A549 (cell line): Measurements from ENCODE around the gene CCDC106. TPM values are rescaled to one million over a fixed set of nuclear protein-coding genes. Genes with fewer than 3 reads are reported as not detected.

Experiments used
- ATAC-seq, 2 experiments: fragments of 200-7000 bp in 1 of 2; fragments of >200 bp in 1 of 2; cut with Nextera tagmentation in 1 of 2; cut with Tn5 transposase in 1 of 2; 3 replicates each; pipeline versions ENCODE4 v1.8.0 to v1.9.1; 2018 to 2020; ENCODE audit warnings: mild to moderate bottlenecking in 1 of 2, moderate library complexity in 1 of 2
- CTCF ChIA-PET: fragments of 300-600 bp; sonication (Branson Sonifier 250); formaldehyde crosslinking; extraction: SDS; loops from one replicate; lab custom pipeline; 2021; ENCODE audit warnings: antibody characterized with exemption, inconsistent platforms; lab: Yijun Ruan, JAX
- POLR2A ChIA-PET: fragments of 350-600 bp; formaldehyde crosslinking; extraction: SDS; loops from one replicate; lab custom pipeline; 2021; ENCODE audit warnings: antibody characterized with exemption, inconsistent platforms; lab: Yijun Ruan, JAX
- DNase-seq, 2 experiments: peaks; one replicate each; pipeline versions ENCODE4 v3.0.0 to v3.0.0-alpha.2; 2011 to 2016; ENCODE audit warnings: low read depth in 1 of 2, low spot score in 1 of 2
- FAIRE-seq: peaks from 2 replicates; lab custom pipeline; 2011; peaks lifted over from hg19 to GRCh38; lab: Jason Lieb, UNC
- H3K27ac ChIP-seq, 2 experiments: fragments of >200 bp; sonication (Bioruptor Twin); formaldehyde crosslinking; 3 replicates each; pipeline ENCODE4 v1.5.1; 2016 to 2017
- H3K4me1 ChIP-seq: fragments of >200 bp; sonication (Bioruptor Twin); formaldehyde crosslinking; 3 replicates; pipeline ENCODE4 v1.6.1; 2016
- H3K4me2 ChIP-seq: fragments of >200 bp; sonication (Bioruptor Twin); formaldehyde crosslinking; 3 replicates; pipeline ENCODE4 v1.6.1; 2016
- H3K4me3 ChIP-seq: fragments of >200 bp; sonication (Bioruptor Twin); formaldehyde crosslinking; 3 replicates; pipeline ENCODE4 v1.5.1; 2016
- H3K9me3 ChIP-seq: fragments of >200 bp; sonication (Bioruptor Twin); formaldehyde crosslinking; 3 replicates; pipeline ENCODE4 v1.6.1; 2016
- EHF ChIP-seq: fragments of 250-450 bp; sonication (Bioruptor Pico); IDR thresholded peaks from 2 replicates; pipeline ENCODE4 v1.5.0; 2020; ENCODE audit warnings: mild to moderate bottlenecking
- EP300 ChIP-seq, 2 experiments: fragments of >200 bp; sonication (Bioruptor Twin); formaldehyde crosslinking; IDR thresholded peaks; 2 replicates in 1 of 2; 3 replicates in 1 of 2; pipeline ENCODE4 v1.6.1; 2016 to 2017
- FOXS1 ChIP-seq: fragments of 250-450 bp; sonication (Bioruptor Pico); IDR thresholded peaks from 2 replicates; pipeline ENCODE4 v1.5.0; 2020; ENCODE audit warnings: mild to moderate bottlenecking, moderate library complexity
- HEYL ChIP-seq: fragments of 250-450 bp; sonication (Bioruptor Pico); IDR thresholded peaks from 2 replicates; pipeline ENCODE4 v1.8.0; 2021; ENCODE audit warnings: mild to moderate bottlenecking, moderate library complexity
- HOXA7 ChIP-seq: fragments of 250-450 bp; sonication (Bioruptor Pico); IDR thresholded peaks from 2 replicates; pipeline ENCODE4 v1.5.0; 2020; ENCODE audit warnings: mild to moderate bottlenecking, moderate library complexity
- HOXB5 ChIP-seq: fragments of 250-450 bp; sonication (Bioruptor Pico); IDR thresholded peaks from 2 replicates; pipeline ENCODE4 v1.5.0; 2020; ENCODE audit warnings: mild to moderate bottlenecking, moderate library complexity
- MAFK ChIP-seq: fragments of 450-650 bp; IDR thresholded peaks from 2 replicates; pipeline ENCODE4 v1.6.1; 2014; ENCODE audit not compliant: partially characterized antibody
- MAZ ChIP-seq: fragments of 150-350 bp; IDR thresholded peaks from 2 replicates; pipeline ENCODE4 v1.6.1; 2014; ENCODE audit warnings: antibody characterized with exemption, low read depth, low read length, borderline replicate concordance
- MYC ChIP-seq: IDR thresholded peaks from 2 replicates; pipeline ENCODE4 v1.6.1; 2012; ENCODE audit warnings: mild to moderate bottlenecking, inconsistent platforms, low read length, improper control_type of control experiment, borderline replicate concordance
- NFE2L2 ChIP-seq: fragments of 150-350 bp; conservative IDR thresholded peaks from 2 replicates; pipeline ENCODE4 v1.6.1; 2014; ENCODE audit warnings: low read length
- NR3C1 ChIP-seq: fragments of >200 bp; sonication (Bioruptor Twin); formaldehyde crosslinking; IDR thresholded peaks from 3 replicates; pipeline ENCODE4 v1.6.1; 2017
- RARB ChIP-seq: fragments of 250-450 bp; sonication (Bioruptor Pico); IDR thresholded peaks from 2 replicates; pipeline ENCODE4 v1.8.0; 2021; ENCODE audit warnings: mild to moderate bottlenecking, moderate library complexity
- RCOR1 ChIP-seq: fragments of 150-350 bp; IDR thresholded peaks from 2 replicates; pipeline ENCODE4 v1.6.1; 2014; ENCODE audit warnings: antibody characterized with exemption, low read length, low read depth
- RFX5 ChIP-seq: fragments of 450-650 bp; IDR thresholded peaks from 2 replicates; pipeline ENCODE4 v1.7.1; 2014; ENCODE audit warnings: antibody characterized with exemption, mild to moderate bottlenecking, moderate library complexity
- RNF2 ChIP-seq: fragments of 200-600 bp; sonication (generic); IDR thresholded peaks from 2 replicates; pipeline ENCODE4 v1.6.1; 2016; ENCODE audit warnings: low read depth, mild to moderate bottlenecking, antibody characterized with exemption, moderate library complexity, borderline replicate concordance
- SMC3 ChIP-seq: fragments of >200 bp; sonication (Bioruptor Twin); formaldehyde crosslinking; IDR thresholded peaks from 3 replicates; pipeline ENCODE4 v1.6.1; 2018; ENCODE audit warnings: inconsistent platforms
- TFCP2L1 ChIP-seq: fragments of 250-450 bp; sonication (Bioruptor Pico); IDR thresholded peaks from 2 replicates; pipeline ENCODE4 v1.5.0; 2021; ENCODE audit warnings: mild to moderate bottlenecking
- WGBS: methylation state at CpG from one replicate; pipeline ENCODE4 v1.1.6; 2017; ENCODE audit errors: missing lambda C conversion rate; 5-methylcytosine and 5-hydroxymethylcytosine counted together
- polyA plus RNA-seq, 4 experiments: library from polyadenylated mRNA; depleted of rRNA in 3 of 4; stranded (reverse); fragments of >200 nt; fragmentation: RNase III in 1 of 4; extraction: RNeasy Plus Mini Kit Qiagen cat#74134 plus additional on column Dnase treatment in 1 of 4; gene quantifications; 2 replicates in 3 of 4; 3 replicates in 1 of 4; pipeline ENCODE4 v1.2.3, GENCODE V29; 2011 to 2017
- TF ChIP-seq, protein P1 (sequence below): fragments of 200-600 bp; sonication (generic); IDR thresholded peaks from 2 replicates; pipeline ENCODE4 v1.6.1; 2016; ENCODE audit warnings: antibody characterized with exemption, mild to moderate bottlenecking, moderate library complexity
- TF ChIP-seq, protein P2 (sequence below): IDR thresholded peaks from 2 replicates; pipeline ENCODE4 v1.6.1; 2012

The CCDC106 gene
- polyA plus RNA-seq, 2 of the 4 experiments (the other 2 are of a cell fraction) = 5.2 to 17.6 TPM

DNA sequence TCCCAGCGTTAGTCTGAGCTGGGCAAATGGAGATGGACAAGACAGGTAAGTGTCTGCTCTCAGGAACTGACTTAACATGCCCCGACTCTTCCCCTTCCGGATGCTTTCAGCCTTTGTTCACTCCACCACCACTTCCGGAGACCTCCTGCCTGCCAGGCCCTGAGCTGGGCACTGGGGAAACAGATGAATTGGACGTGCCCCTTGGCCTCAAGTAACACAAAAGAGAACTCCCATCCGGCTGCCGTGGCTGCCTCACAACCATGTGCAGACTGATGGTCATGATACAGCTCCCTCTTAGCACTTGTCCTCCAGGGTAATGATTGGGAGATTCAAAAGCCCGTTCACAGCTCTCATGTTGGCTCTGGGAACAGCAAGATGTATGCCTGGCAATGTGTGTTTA lies 30.6 kb upstream of the CCDC106 start:
- POLR2A ChIA-PET = interaction anchor here (1.1 kb wide), 1 partner anchor 11 kb away, joined by 3 read pairs; no protein-coding TSS in a partner anchor
- Histone ChIP-seq H3K9me3 (no peaks in the 10 kb centered on the region), H3K4me3 (no peak overlapping the region), H3K4me2 (no peak overlapping the region), H3K27ac (no peak overlapping the region), H3K4me1 (no peaks in the 10 kb centered on the region)
- no peak for TF ChIP-seq RNF2
- no peak for TF ChIP-seq MAFK
- TF ChIP-seq EHF (CRISPR knock-in tag) = no peak
- 95% methylated on average over 8 of the region's 8 CpGs for WGBS
- DNase-seq = no peak
- no peak for FAIRE-seq
- CTCF ChIA-PET = interaction anchor here (1.1 to 24.9 kb wide), 6 partner anchors 8 to 200 kb away, joined by 3 to 363 read pairs (median 51); partner anchors contain the start of genes ZNF628 and ZNF865
- ATAC-seq = no peak

GRCh38 chr19:55618426-55618825 lies 29.6 kb upstream of the CCDC106 start:
- POLR2A ChIA-PET = interaction anchor here (0.6 kb wide), 1 partner anchor 452 kb away, joined by 3 read pairs; the partner anchor contains the start of gene DNAAF3
- H3K9me3 ChIP-seq = no peaks in the 10 kb centered on the region
- H3K4me2 ChIP-seq = no peak overlapping the region
- CTCF ChIA-PET = interaction anchor here (0.8 to 24.9 kb wide), 6 partner anchors 9 to 150 kb away, joined by 3 to 363 read pairs (median 52); partner anchors contain the start of genes ZNF628 and ZNF865
- TF ChIP-seq HOXA7 (CRISPR knock-in tag) (no peak), EP300 (IDR thresholded peaks at IDR 0.05) (no peak), TFCP2L1 (CRISPR knock-in tag) (no peak), EHF (CRISPR knock-in tag) (no peak), MAZ (no peak), FOXS1 (no peak), RARB (CRISPR knock-in tag) (no peak), HEYL (CRISPR knock-in tag) (no peak), SMC3 (no peak), HOXB5 (no peak), NR3C1 (no peak), RFX5 (no peak), NFE2L2 (no peak), RCOR1 (no peak)
- TF ChIP-seq, protein P1, sequence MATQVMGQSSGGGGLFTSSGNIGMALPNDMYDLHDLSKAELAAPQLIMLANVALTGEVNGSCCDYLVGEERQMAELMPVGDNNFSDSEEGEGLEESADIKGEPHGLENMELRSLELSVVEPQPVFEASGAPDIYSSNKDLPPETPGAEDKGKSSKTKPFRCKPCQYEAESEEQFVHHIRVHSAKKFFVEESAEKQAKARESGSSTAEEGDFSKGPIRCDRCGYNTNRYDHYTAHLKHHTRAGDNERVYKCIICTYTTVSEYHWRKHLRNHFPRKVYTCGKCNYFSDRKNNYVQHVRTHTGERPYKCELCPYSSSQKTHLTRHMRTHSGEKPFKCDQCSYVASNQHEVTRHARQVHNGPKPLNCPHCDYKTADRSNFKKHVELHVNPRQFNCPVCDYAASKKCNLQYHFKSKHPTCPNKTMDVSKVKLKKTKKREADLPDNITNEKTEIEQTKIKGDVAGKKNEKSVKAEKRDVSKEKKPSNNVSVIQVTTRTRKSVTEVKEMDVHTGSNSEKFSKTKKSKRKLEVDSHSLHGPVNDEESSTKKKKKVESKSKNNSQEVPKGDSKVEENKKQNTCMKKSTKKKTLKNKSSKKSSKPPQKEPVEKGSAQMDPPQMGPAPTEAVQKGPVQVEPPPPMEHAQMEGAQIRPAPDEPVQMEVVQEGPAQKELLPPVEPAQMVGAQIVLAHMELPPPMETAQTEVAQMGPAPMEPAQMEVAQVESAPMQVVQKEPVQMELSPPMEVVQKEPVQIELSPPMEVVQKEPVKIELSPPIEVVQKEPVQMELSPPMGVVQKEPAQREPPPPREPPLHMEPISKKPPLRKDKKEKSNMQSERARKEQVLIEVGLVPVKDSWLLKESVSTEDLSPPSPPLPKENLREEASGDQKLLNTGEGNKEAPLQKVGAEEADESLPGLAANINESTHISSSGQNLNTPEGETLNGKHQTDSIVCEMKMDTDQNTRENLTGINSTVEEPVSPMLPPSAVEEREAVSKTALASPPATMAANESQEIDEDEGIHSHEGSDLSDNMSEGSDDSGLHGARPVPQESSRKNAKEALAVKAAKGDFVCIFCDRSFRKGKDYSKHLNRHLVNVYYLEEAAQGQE = no peak
- TF ChIP-seq, all 56 proteins: peak for 0
- 86% methylated on average over 7 of the region's 7 CpGs for WGBS
- Histone ChIP-seq H3K27ac (no peak overlapping the region), H3K4me3 (no peak overlapping the region), H3K4me1 (no peaks in the 10 kb centered on the region)
- FAIRE-seq = no peak
- DNase-seq = no peak
- no peak for ATAC-seq

DNA sequence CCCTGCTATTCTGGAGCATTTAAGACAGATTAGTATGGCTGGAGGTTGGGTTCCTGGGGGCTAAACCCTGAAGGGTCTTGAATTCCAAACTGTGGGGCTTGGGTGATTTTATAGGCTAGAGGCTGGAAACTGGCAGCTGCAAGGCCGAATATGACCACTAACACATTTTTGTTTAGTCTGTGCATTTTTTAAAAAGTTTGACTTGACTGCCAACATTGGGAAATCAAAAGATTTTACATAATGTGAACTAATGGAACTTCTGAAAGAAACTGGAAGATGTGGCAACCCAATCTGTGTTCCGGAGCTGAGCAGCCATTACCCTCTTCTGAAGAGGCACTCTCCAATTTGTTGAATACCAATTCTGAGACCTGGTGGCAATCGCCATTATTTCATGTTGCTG lies 28.7 kb upstream of the CCDC106 start:
- ATAC-seq (no peak), DNase-seq (no peak), FAIRE-seq (peak; percentile 63)
- Histone ChIP-seq H3K4me3 (no peak overlapping the region), H3K9me3 (no peaks in the 10 kb centered on the region), H3K4me2 (no peak overlapping the region), H3K27ac (no peak overlapping the region), H3K4me1 (0 out of 3 replicates have a peak, but pooled peaks cover 4% of the 10 kb centered on the region)
- ChIA-PET POLR2A (interaction anchor here (0.7 kb wide), 1 partner anchor 95 kb away, joined by 11 read pairs; no protein-coding TSS in a partner anchor), CTCF (interaction anchor here (1.2 to 24.9 kb wide), 6 partner anchors 10 to 327 kb away, joined by 6 to 363 read pairs (median 52); partner anchors contain the start of gene ZNF865)
- TF ChIP-seq, protein P2, sequence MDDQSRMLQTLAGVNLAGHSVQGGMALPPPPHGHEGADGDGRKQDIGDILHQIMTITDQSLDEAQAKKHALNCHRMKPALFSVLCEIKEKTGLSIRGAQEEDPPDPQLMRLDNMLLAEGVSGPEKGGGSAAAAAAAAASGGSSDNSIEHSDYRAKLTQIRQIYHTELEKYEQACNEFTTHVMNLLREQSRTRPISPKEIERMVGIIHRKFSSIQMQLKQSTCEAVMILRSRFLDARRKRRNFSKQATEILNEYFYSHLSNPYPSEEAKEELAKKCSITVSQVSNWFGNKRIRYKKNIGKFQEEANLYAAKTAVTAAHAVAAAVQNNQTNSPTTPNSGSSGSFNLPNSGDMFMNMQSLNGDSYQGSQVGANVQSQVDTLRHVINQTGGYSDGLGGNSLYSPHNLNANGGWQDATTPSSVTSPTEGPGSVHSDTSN = 0 out of 2 replicates have a peak, but pooled peaks have one; percentile 25
- TF ChIP-seq MYC = no peak
- 84% methylated on average over 3 of the region's 3 CpGs for WGBS
